K562 (cell line): ENCODE measurements around the gene MIB2. TPM values are rescaled to one million over a fixed set of nuclear protein-coding genes. Genes with fewer than 3 reads are reported as not detected.
"Not testable (repeated sequence)": the region's sequence is repeated elsewhere in the genome, so short reads cannot be mapped to it uniquely, and the experiment has no call there.

Experiments used
- ATAC-seq: fragments of 200-7000 bp; cut with Tn5 transposase; 3 replicates; pipeline ENCODE4 v1.9.1; 2020; ENCODE audit warnings: moderate library complexity
- BruUV-seq: library from RNA; stranded (reverse); fragments of 400-500 nt; replicated peaks from 2 replicates; lab custom pipeline; 2021; lab: Mats Ljungman, UMichigan
- CTCF ChIA-PET: fragments of 300-600 bp; formaldehyde crosslinking; extraction: SDS; loops from one replicate; lab custom pipeline; 2021; ENCODE audit warnings: low intra/inter-chr PET ratio; lab: Yijun Ruan, JAX
- POLR2A ChIA-PET: fragments of 300-600, 350-650 bp; sonication (Branson Sonifier 250); formaldehyde crosslinking; extraction: SDS; loops from one replicate; lab custom pipeline; 2021; ENCODE audit warnings: antibody characterized with exemption, inconsistent platforms; lab: Yijun Ruan, JAX
- DNase-seq, 4 experiments: peaks; one replicate each; pipeline versions ENCODE4 v3.0.0 to v3.0.0-alpha.2; 2011 to 2018; ENCODE audit warnings: low spot score in 3 of 4, mixed read lengths in 3 of 4; ENCODE audit errors: extremely low read depth in 1 of 4
- FAIRE-seq: peaks from 2 replicates; lab custom pipeline; 2011; peaks lifted over from hg19 to GRCh38; lab: Jason Lieb, UNC
- H2AFZ ChIP-seq: 2 replicates; pipeline ENCODE4 v1.6.0; 2011; ENCODE audit warnings: low read depth, low read length, control low read depth, inconsistent platforms
- H3K27ac ChIP-seq: fragments of 200-600 bp; 3 replicates; pipeline ENCODE4 v1.8.0; 2011; ENCODE audit warnings: low read depth, mild to moderate bottlenecking, control low read depth, inconsistent platforms, low read length, moderate library complexity, mixed read lengths; ENCODE audit errors: extremely low read depth
- H3K27me3 ChIP-seq, 2 experiments: fragments of 300-600 bp in 1 of 2; 2 replicates in 1 of 2; 3 replicates in 1 of 2; pipeline versions ENCODE4 v1.6.0 to v1.8.0; 2011; ENCODE audit warnings: inconsistent platforms in 2 of 2, low read length in 2 of 2, mild to moderate bottlenecking in 1 of 2, mixed read lengths in 1 of 2, moderate library complexity in 1 of 2; ENCODE audit not compliant: control insufficient read depth in 2 of 2, insufficient read depth in 2 of 2
- H3K36me3 ChIP-seq: fragments of 300-600 bp; 3 replicates; pipeline ENCODE4 v1.8.0; 2011; ENCODE audit warnings: mild to moderate bottlenecking, low read length, inconsistent platforms; ENCODE audit not compliant: control insufficient read depth, insufficient read depth
- H3K4me1 ChIP-seq, 2 experiments: fragments of 200-600 bp in 1 of 2; replicated peaks in 1 of 2; 2 replicates in 1 of 2; 3 replicates in 1 of 2; pipeline versions ENCODE4 v1.5.1 to v1.8.0; 2011; ENCODE audit warnings: inconsistent platforms in 2 of 2, low read length in 2 of 2, mild to moderate bottlenecking in 1 of 2, mixed read lengths in 1 of 2, moderate library complexity in 1 of 2; ENCODE audit not compliant: control insufficient read depth in 2 of 2, insufficient read depth in 2 of 2
- H3K4me2 ChIP-seq: 2 replicates; pipeline ENCODE4 v1.6.1; 2011; ENCODE audit warnings: low read length, control low read depth, inconsistent platforms, mixed read lengths; ENCODE audit not compliant: insufficient read depth
- H3K4me3 ChIP-seq: fragments of 200-600 bp; sonication (generic), shearing (Covaris generic); 2 replicates; pipeline ENCODE4 v1.5.1; 2016; ENCODE audit warnings: control low read depth, inconsistent platforms
- H3K79me2 ChIP-seq: fragments of 200-600 bp; 3 replicates; pipeline ENCODE4 v1.8.0; 2011; ENCODE audit warnings: low read length, inconsistent platforms; ENCODE audit not compliant: control insufficient read depth, insufficient read depth
- H3K9ac ChIP-seq, 2 experiments: 2 replicates each; pipeline versions ENCODE4 v1.6.0 to v1.6.1; 2011; ENCODE audit warnings: low read depth in 2 of 2, low read length in 2 of 2, control low read depth in 1 of 2, inconsistent platforms in 1 of 2, mild to moderate bottlenecking in 1 of 2, mixed read lengths in 1 of 2; ENCODE audit not compliant: insufficient read depth in 1 of 2
- H3K9me1 ChIP-seq: one replicate; pipeline ENCODE4 v1.6.0; 2011; ENCODE audit warnings: inconsistent platforms, mild to moderate bottlenecking, low read length, moderate library complexity; ENCODE audit not compliant: control insufficient read depth, insufficient read depth
- H3K9me3 ChIP-seq: replicated peaks from 2 replicates; pipeline ENCODE4 v1.5.1; 2011; ENCODE audit warnings: low read depth, low read length, inconsistent platforms; ENCODE audit not compliant: control insufficient read depth, insufficient read depth
- H4K20me1 ChIP-seq: replicated peaks from 2 replicates; pipeline ENCODE4 v1.6.1; 2011; ENCODE audit warnings: low read length, inconsistent platforms, mixed read lengths; ENCODE audit not compliant: control insufficient read depth, insufficient read depth
- ASH1L ChIP-seq: fragments of 450-650 bp; IDR thresholded peaks from 2 replicates; pipeline ENCODE4 v1.6.1; 2018; ENCODE audit warnings: borderline replicate concordance, mild to moderate bottlenecking, low read depth; ENCODE audit not compliant: partially characterized antibody
- BCLAF1 ChIP-seq, 2 experiments: fragments of 450-650 bp in 1 of 2; IDR thresholded peaks; 2 replicates each; pipeline ENCODE4 v1.6.1; 2011 to 2017; ENCODE audit warnings: low read depth in 2 of 2, antibody characterized with exemption in 1 of 2, borderline replicate concordance in 1 of 2, low read length in 1 of 2, mild to moderate bottlenecking in 1 of 2, mixed read lengths in 1 of 2; ENCODE audit not compliant: control insufficient read depth in 1 of 2
- CC2D1A ChIP-seq: fragments of 450-650 bp; IDR thresholded peaks from 2 replicates; pipeline ENCODE4 v1.6.1; 2017; ENCODE audit warnings: mild to moderate bottlenecking
- HLTF ChIP-seq: fragments of 450-650 bp; IDR thresholded peaks from 2 replicates; pipeline ENCODE4 v1.6.1; 2016
- THRB ChIP-seq: fragments of 450-650 bp; formaldehyde crosslinking; conservative IDR thresholded peaks from 2 replicates; pipeline ENCODE4 v1.4.0; 2022; ENCODE audit warnings: mild to moderate bottlenecking, missing genetic modification characterization
- ZNF512 ChIP-seq: IDR thresholded peaks from 2 replicates; pipeline ENCODE4 v1.6.1; 2016; ENCODE audit warnings: missing genetic modification characterization, missing compliant biosample characterization
- WGBS: fragments of 100-300 bp; shearing (Covaris generic); methylation state at CpG from one replicate; pipeline ENCODE4 v1.1.6; 2016; ENCODE audit warnings: low coverage, mixed read lengths; ENCODE audit not compliant: insufficient coverage; ENCODE audit errors: missing lambda C conversion rate; 5-methylcytosine and 5-hydroxymethylcytosine counted together
- in situ Hi-C: fragments of 300-500 bp; cut with MboI; formaldehyde crosslinking; loops from 4 replicates; pipeline ENCODE4 v1.15.0; 2018; ENCODE audit warnings: inconsistent platforms, mixed read lengths
- intact Hi-C: fragments of 100-400 bp; cut with micrococcal nuclease; formaldehyde crosslinking; loops from 2 replicates; pipeline ENCODE4 v1.14.2; 2022
- polyA plus RNA-seq, 8 experiments: library from polyadenylated mRNA; depleted of rRNA in 4 of 8; stranded (reverse) in 5 of 8; unstranded in 3 of 8; fragments of >200 nt; fragmentation: Nextera tagmentation in 2 of 8; fragmentation: Illumina TruSeq in 1 of 8; extraction: Ambion mirVana in 2 of 8; extraction: Trizol in 1 of 8; gene quantifications; 2 replicates each; pipeline versions ENCODE4 v1.2.1 to v1.2.3, GENCODE V29; 2011 to 2014; ENCODE audit warnings: inconsistent platforms in 1 of 8, missing spikeins in 1 of 8
- total RNA-seq, 7 experiments: library from RNA; depleted of rRNA in 6 of 7; stranded (reverse); fragments of >200 nt in 6 of 7; fragmentation: Illumina TruSeq in 2 of 7; extraction: Trizol in 2 of 7; gene quantifications; 2 replicates each; pipeline versions ENCODE4 v1.2.1 to v1.2.3, GENCODE V29; 2011 to 2021; ENCODE audit warnings: low replicate concordance in 1 of 7

Gene MIB2
- total and polyA plus RNA-seq, 9 of the 15 experiments (the other 6 are each of a cell fraction or from before 2014, with no cell fraction given): 0.04 to 17.0 (median 4.9) TPM; not detected in 1

- H2AFZ ChIP-seq, H3K27me3 ChIP-seq, intact Hi-C loops, H3K4me3 ChIP-seq, H3K4me2 ChIP-seq, POLR2A ChIA-PET, H3K9ac ChIP-seq, H3K79me2 ChIP-seq, CTCF ChIA-PET, H4K20me1 ChIP-seq, DNase-seq, H3K9me1 ChIP-seq, BruUV-seq, H3K9me3 ChIP-seq, H3K27ac ChIP-seq, ATAC-seq: not testable (repeated sequence)
- WGBS: 33% methylated on average over 2 of the region's 2 CpGs
- H3K4me1 ChIP-seq: peaks cover 13 to 50% of the 10 kb centered on the region in 2 experiments; a peak in 4 of 5 replicates
- peak; percentile 80 for FAIRE-seq
- TF ChIP-seq CC2D1A (0 out of 2 replicates have a peak, but pooled peaks have one; percentile 10), ASH1L (peak; percentile 6)
- TF ChIP-seq, all 486 proteins: peak for 2; not testable (repeated sequence) for 484
- H3K36me3 ChIP-seq, in situ Hi-C loops: not testable (repeated sequence)
Observed at GRCh38 chr1:1595341-1595740, 20.0 kb upstream of the MIB2 start.

- ChIA-PET CTCF (no interaction called here), POLR2A (interaction anchor here (0.6 to 2.2 kb wide), 7 partner anchors 8 to 309 kb away, joined by 3 to 13 read pairs (median 4); no protein-coding TSS in a partner anchor)
- intact Hi-C loops: no loop called here
- DNase-seq: peak in 1 of 4 experiments; percentile 23
- no TSS peak for BruUV-seq
- ATAC-seq: peak; percentile 18
- Histone ChIP-seq H3K4me2 (peak overlapping the region; percentile 55), H3K79me2 (no peaks in the 10 kb centered on the region; the same call in 2 of the 3 replicates), H3K36me3 (no peaks in the 10 kb centered on the region), H3K9ac (peak overlapping the region; percentile 49 to 83; a peak in 3 of 4 replicates), H4K20me1 (no peaks in the 10 kb centered on the region; the same call in 1 of the 2 replicates), H3K9me1 (no peaks in the 10 kb centered on the region), H3K4me3 (no peak overlapping the region), H3K4me1 (peaks cover 17 to 63% of the 10 kb centered on the region in 2 experiments; a peak in 4 of 5 replicates), H3K9me3 (no peaks in the 10 kb centered on the region), H2AFZ (peak overlapping the region; percentile 73), H3K27ac (peak overlapping the region; percentile 38; the same call in 2 of the 3 replicates), H3K27me3 (no peaks in the 10 kb centered on the region)
- WGBS: 28% methylated on average over 12 of the region's 12 CpGs
- in situ Hi-C loops: no loop called here
- FAIRE-seq: no peak
- TF ChIP-seq HLTF: peak; percentile 21; the same call in 1 of the 2 replicates
- 0 out of 4 replicates have a peak, but pooled peaks of 1 of the 2 experiments have one; percentile 6 for TF ChIP-seq BCLAF1 (IDR thresholded peaks at IDR 0.05; ENCODE audit: borderline replicate concordance in 1 of 2, control insufficient read depth in 1 of 2, low read depth in 2 of 2, low read length in 1 of 2)
- 0 out of 2 replicates have a peak, but pooled peaks have one; percentile 23 for TF ChIP-seq ZNF512 (tag)
- TF ChIP-seq THRB (CRISPR knock-in tag): 0 out of 2 replicates have a peak, but pooled peaks have one; percentile 21
Observed at GRCh38 chr1:1596493-1597274, 18.6 kb upstream of the MIB2 start.
